ENCODE data around the gene PLCL2. TPM values are rescaled to one million over a fixed set of nuclear protein-coding genes. Genes with fewer than 3 reads are reported as not detected.

Gene PLCL2
- total and polyA plus RNA-seq, 7 donors: 8.0 to 12.6 (median 11.6) TPM

DNA sequence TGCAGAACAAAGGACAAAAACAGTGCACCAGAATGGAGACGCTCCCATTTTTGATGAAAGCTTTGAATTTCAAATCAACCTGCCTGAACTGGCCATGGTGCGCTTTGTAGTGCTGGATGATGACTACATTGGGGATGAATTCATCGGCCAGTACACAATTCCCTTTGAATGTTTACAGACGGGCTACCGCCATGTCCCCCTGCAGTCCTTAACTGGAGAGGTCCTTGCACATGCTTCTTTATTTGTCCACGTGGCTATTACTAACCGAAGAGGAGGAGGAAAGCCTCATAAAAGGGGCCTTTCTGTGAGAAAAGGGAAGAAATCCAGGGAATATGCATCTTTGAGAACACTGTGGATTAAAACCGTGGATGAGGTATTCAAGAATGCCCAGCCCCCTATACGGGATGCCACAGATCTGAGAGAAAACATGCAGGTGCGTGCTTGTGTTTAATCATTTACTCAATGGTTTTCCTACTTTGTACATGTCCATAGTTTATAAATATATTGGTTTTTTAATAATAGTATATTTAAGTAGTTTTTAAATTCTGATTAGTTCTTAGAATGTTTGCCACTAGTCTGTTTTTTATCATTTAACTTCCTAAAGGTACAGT is 127.1 kb downstream of the PLCL2 start:
- no peak for DNase-seq
- intact Hi-C loops (cut with DNase I): no loop called here
- Histone ChIP-seq H3K36me3 (peaks cover 0 to 7% (median 0%) of the 10 kb centered on the region in 4 donors), H3K4me3 (no peak overlapping the region), H3K27ac (no peak overlapping the region), H3K27me3 (no peaks in the 10 kb centered on the region), H3K4me1 (no peaks in the 10 kb centered on the region), H3K9me3 (no peaks in the 10 kb centered on the region)
- 91 to 92% methylated on average over 10 of the region's 10 CpGs for WGBS, 2 donors
- no peak for TF ChIP-seq POLR2AphosphoS5 (IDR thresholded peaks at IDR 0.05)
- no peak for TF ChIP-seq EP300 (IDR thresholded peaks at IDR 0.05)

DNA sequence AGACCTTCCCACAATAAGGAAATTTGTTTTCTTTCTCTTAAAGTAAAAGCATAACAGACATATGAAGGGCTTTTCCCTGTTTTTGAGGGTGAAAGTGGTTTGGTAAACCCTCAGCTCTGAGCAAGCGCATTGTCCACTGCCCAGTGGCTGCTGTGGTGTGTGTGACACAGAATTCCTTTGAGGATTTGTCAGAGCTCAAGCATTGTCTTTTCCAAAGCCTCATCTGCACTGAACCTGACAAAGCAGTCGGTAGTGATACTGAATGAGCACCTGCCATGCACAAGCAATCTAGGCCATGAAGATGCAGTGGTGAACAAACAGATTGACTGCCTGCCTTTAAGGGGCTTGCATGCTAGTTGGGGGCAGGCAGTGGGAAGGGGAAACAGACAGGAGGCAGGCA is 128.3 kb downstream of the PLCL2 start:
- intact Hi-C loops (cut with DNase I): no loop called here
- H3K36me3 ChIP-seq: peaks cover 0 to 7% (median 0%) of the 10 kb centered on the region in 4 donors
- H3K27me3 ChIP-seq: no peaks in the 10 kb centered on the region
- no peak overlapping the region for H3K4me3 ChIP-seq
- H3K27ac ChIP-seq: no peak overlapping the region
- WGBS, 2 donors: 92 to 96% methylated on average over 2 of the region's 2 CpGs
- TF ChIP-seq, protein P1, sequence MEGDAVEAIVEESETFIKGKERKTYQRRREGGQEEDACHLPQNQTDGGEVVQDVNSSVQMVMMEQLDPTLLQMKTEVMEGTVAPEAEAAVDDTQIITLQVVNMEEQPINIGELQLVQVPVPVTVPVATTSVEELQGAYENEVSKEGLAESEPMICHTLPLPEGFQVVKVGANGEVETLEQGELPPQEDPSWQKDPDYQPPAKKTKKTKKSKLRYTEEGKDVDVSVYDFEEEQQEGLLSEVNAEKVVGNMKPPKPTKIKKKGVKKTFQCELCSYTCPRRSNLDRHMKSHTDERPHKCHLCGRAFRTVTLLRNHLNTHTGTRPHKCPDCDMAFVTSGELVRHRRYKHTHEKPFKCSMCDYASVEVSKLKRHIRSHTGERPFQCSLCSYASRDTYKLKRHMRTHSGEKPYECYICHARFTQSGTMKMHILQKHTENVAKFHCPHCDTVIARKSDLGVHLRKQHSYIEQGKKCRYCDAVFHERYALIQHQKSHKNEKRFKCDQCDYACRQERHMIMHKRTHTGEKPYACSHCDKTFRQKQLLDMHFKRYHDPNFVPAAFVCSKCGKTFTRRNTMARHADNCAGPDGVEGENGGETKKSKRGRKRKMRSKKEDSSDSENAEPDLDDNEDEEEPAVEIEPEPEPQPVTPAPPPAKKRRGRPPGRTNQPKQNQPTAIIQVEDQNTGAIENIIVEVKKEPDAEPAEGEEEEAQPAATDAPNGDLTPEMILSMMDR (IDR thresholded peaks at IDR 0.05): no peak
- TF ChIP-seq POLR2A (IDR thresholded peaks at IDR 0.05) (no peak), EP300 (IDR thresholded peaks at IDR 0.05) (no peak), POLR2AphosphoS5 (IDR thresholded peaks at IDR 0.05) (no peak)
- no peaks in the 10 kb centered on the region for H3K4me1 ChIP-seq
- no peak for DNase-seq
- no peaks in the 10 kb centered on the region for H3K9me3 ChIP-seq

DNA sequence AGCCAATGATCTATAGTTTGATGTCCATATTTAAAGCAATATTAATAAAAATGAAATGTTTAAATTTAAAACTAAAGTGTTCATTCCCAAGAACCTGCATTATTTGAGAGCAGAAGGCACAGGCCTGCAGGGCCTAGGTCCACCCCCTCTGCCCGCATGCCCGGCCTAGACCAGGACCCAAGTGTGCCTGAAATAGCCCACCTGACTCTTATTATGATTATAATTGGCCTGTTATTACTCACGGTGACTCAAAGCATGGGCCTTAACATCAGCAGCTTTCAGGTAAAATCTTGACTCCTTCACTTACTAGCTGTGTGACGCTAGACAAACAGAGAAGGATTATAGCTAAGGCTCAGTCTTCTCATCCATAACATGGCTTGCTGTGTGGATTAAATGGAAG is 128.8 kb downstream of the PLCL2 start:
- TF ChIP-seq EP300 (IDR thresholded peaks at IDR 0.05) (no peak), POLR2A (IDR thresholded peaks at IDR 0.05) (no peak), POLR2AphosphoS5 (IDR thresholded peaks at IDR 0.05) (no peak)
- TF ChIP-seq, protein P1 (IDR thresholded peaks at IDR 0.05): no peak
- no peak overlapping the region for H3K4me3 ChIP-seq
- no peak overlapping the region for H3K27ac ChIP-seq
- peaks cover 0 to 7% (median 0%) of the 10 kb centered on the region in 4 donors for H3K36me3 ChIP-seq
- H3K27me3 ChIP-seq: no peaks in the 10 kb centered on the region
- no peak for DNase-seq
- H3K4me1 ChIP-seq: no peaks in the 10 kb centered on the region
- 89 to 98% methylated on average over 4 of the region's 4 CpGs for WGBS, 2 donors
- intact Hi-C loops (cut with DNase I): no loop called here
- H3K9me3 ChIP-seq: no peaks in the 10 kb centered on the region

DNA sequence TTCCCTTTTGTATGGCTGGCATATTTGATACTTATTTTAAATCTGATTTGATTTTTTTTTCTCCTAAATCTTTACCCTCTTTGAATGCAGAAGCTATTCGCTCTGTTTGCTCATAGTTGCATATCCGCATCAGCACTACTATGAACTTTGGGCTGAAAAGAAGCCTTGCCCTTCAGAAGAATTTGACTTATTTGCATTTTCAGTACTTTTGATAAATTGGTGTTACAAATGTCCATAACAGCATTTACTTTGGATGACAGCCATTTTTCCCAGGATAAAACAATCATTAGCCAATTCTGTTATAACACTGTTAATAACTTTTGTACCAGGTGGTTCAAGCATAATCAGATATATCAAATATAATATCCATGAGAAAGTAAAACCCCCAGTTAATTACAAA is 129.5 kb downstream of the PLCL2 start:
- 62 to 96% methylated on average over 2 of the region's 2 CpGs for WGBS, 2 donors
- DNase-seq: no peak
- Histone ChIP-seq H3K27ac (no peak overlapping the region), H3K27me3 (no peaks in the 10 kb centered on the region), H3K4me3 (no peak overlapping the region), H3K36me3 (peaks cover 0 to 7% (median 0%) of the 10 kb centered on the region in 4 donors), H3K4me1 (no peaks in the 10 kb centered on the region), H3K9me3 (no peaks in the 10 kb centered on the region)
- intact Hi-C loops (cut with DNase I): no loop called here
- TF ChIP-seq POLR2A (IDR thresholded peaks at IDR 0.05) (no peak), POLR2AphosphoS5 (IDR thresholded peaks at IDR 0.05) (no peak)
- TF ChIP-seq, protein P1 (IDR thresholded peaks at IDR 0.05): no peak

DNA sequence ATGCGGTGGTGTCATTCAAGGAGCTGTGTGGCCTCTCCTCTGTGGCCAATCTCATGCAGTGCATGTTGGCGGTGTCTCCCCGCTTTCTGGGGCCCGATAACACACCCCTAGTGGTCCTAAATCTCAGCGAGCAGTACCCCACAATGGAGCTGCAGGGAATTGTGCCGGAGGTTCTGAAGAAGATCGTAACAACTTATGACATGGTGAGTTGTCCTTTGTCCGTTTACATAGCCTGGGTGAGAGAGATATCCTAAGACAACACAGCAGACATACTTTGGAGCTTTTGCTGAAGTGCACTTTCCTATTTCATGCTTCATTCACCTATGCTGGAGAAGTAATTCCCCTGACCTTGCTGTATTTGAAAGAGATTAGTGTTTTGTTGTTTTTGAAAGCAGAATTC is 130.0 kb downstream of the PLCL2 start:
- DNase-seq: no peak
- no peaks in the 10 kb centered on the region for H3K9me3 ChIP-seq
- no peak overlapping the region for H3K4me3 ChIP-seq
- H3K27me3 ChIP-seq: no peaks in the 10 kb centered on the region
- H3K27ac ChIP-seq: no peak overlapping the region
- TF ChIP-seq, protein P1 (IDR thresholded peaks at IDR 0.05): no peak
- no peak for TF ChIP-seq EP300 (IDR thresholded peaks at IDR 0.05)
- TF ChIP-seq POLR2A (IDR thresholded peaks at IDR 0.05): no peak
- TF ChIP-seq POLR2AphosphoS5 (IDR thresholded peaks at IDR 0.05): no peak
- intact Hi-C loops (cut with DNase I): no loop called here
- 73 to 93% methylated on average over 8 of the region's 8 CpGs for WGBS, 2 donors
- H3K4me1 ChIP-seq: no peaks in the 10 kb centered on the region
- peaks cover 0 to 7% (median 0%) of the 10 kb centered on the region in 4 donors for H3K36me3 ChIP-seq
